GM12878 (cell line): Measurements from ENCODE around the gene FAM78A. TPM values are rescaled to one million over a fixed set of nuclear protein-coding genes. Genes with fewer than 3 reads are reported as not detected.

ENCODE experiments used
- ATAC-seq: fragments of 200-7000 bp; cut with Tn5 transposase; 3 replicates; pipeline ENCODE4 v1.9.1; 2020; ENCODE audit warnings: mild to moderate bottlenecking, moderate library complexity
- BruUV-seq: library from RNA; stranded (reverse); fragments of 400-500 nt; replicated peaks from 2 replicates; lab custom pipeline; 2021; lab: Mats Ljungman, UMichigan
- CTCF ChIA-PET: fragments of 300-600 bp; sonication (Branson Sonifier 250); formaldehyde crosslinking; extraction: SDS; loops from one replicate; lab custom pipeline; 2021; ENCODE audit warnings: inconsistent platforms; lab: Yijun Ruan, JAX
- POLR2A ChIA-PET: fragments of 350-600 bp; formaldehyde crosslinking; extraction: SDS; loops from one replicate; lab custom pipeline; 2021; ENCODE audit warnings: inconsistent platforms; lab: Charles Lee
- RAD21 ChIA-PET: fragments of 300-600 bp; sonication (Branson Sonifier 250); formaldehyde crosslinking; loops from one replicate; lab custom pipeline; 2023; ENCODE audit warnings: antibody characterized with exemption; ENCODE audit not compliant: unreplicated experiment; lab: Charles Lee
- SMC1A ChIA-PET: fragments of 300-600 bp; sonication (Branson Sonifier 250); formaldehyde crosslinking; loops from one replicate; lab custom pipeline; 2023; ENCODE audit not compliant: unreplicated experiment, uncharacterized antibody; lab: Charles Lee
- DNase-seq: peaks from one replicate; pipeline ENCODE4 v3.0.0-alpha.2; 2011; ENCODE audit warnings: low read depth, low spot score
- FAIRE-seq: peaks from 3 replicates; lab custom pipeline; 2011; peaks lifted over from hg19 to GRCh38; lab: Jason Lieb, UNC
- H2AFZ ChIP-seq: 2 replicates; pipeline ENCODE4 v1.6.0; 2011; ENCODE audit warnings: low read depth, low read length, control low read depth; ENCODE audit not compliant: control insufficient read depth
- H3K27ac ChIP-seq: 2 replicates; pipeline ENCODE4 v1.5.1; 2011; ENCODE audit warnings: control low read depth; ENCODE audit not compliant: control insufficient read depth, insufficient read depth
- H3K27me3 ChIP-seq, 2 experiments: replicated peaks in 1 of 2; 2 replicates each; pipeline versions ENCODE4 v1.6.0 to v1.6.1; 2011; ENCODE audit warnings: low read length in 1 of 2; ENCODE audit not compliant: control insufficient read depth in 2 of 2, insufficient read depth in 2 of 2
- H3K36me3 ChIP-seq, 2 experiments: 2 replicates each; pipeline ENCODE4 v1.5.1; 2011; ENCODE audit warnings: low read length in 1 of 2; ENCODE audit not compliant: control insufficient read depth in 2 of 2, insufficient read depth in 2 of 2
- H3K4me1 ChIP-seq: 2 replicates; pipeline ENCODE4 v1.6.1; 2011; ENCODE audit warnings: mild to moderate bottlenecking, low read length, moderate library complexity, mixed read lengths; ENCODE audit not compliant: control insufficient read depth, insufficient read depth
- H3K4me2 ChIP-seq: 2 replicates; pipeline ENCODE4 v1.6.0; 2011; ENCODE audit warnings: control low read depth; ENCODE audit not compliant: control insufficient read depth, insufficient read depth
- H3K4me3 ChIP-seq: fragments of 200-600 bp; sonication (generic); 2 replicates; pipeline ENCODE4 v1.5.1; 2016
- H3K79me2 ChIP-seq: 2 replicates; pipeline ENCODE4 v1.6.0; 2011; ENCODE audit warnings: low read length; ENCODE audit not compliant: control insufficient read depth, insufficient read depth
- H3K9ac ChIP-seq: 2 replicates; pipeline ENCODE4 v1.8.0; 2011; ENCODE audit warnings: low read length, control low read depth, mixed read lengths; ENCODE audit not compliant: control insufficient read depth, insufficient read depth
- H3K9me3 ChIP-seq: replicated peaks from 3 replicates; pipeline ENCODE4 v1.5.1; 2011; ENCODE audit warnings: mild to moderate bottlenecking, low read length; ENCODE audit not compliant: control insufficient read depth, insufficient read depth
- H4K20me1 ChIP-seq: 2 replicates; pipeline ENCODE4 v1.6.0; 2011; ENCODE audit not compliant: control insufficient read depth, insufficient read depth
- BACH1 ChIP-seq: fragments of 450-650 bp; IDR thresholded peaks from 2 replicates; pipeline ENCODE4 v1.6.1; 2017; ENCODE audit warnings: mild to moderate bottlenecking, borderline replicate concordance
- BCL11A ChIP-seq: IDR thresholded peaks from 2 replicates; pipeline ENCODE4 v1.6.1; 2011; ENCODE audit warnings: low read depth, low read length
- BHLHE40 ChIP-seq, 2 experiments: fragments of 450-650 bp in 1 of 2; IDR thresholded peaks; 2 replicates each; pipeline ENCODE4 v1.6.1; 2011 to 2017; ENCODE audit warnings: low read depth in 2 of 2, borderline replicate concordance in 1 of 2, improper control_type of control experiment in 1 of 2, low read length in 1 of 2, mild to moderate bottlenecking in 1 of 2
- BRCA1 ChIP-seq: IDR thresholded peaks from 2 replicates; pipeline ENCODE4 v1.6.1; 2011; ENCODE audit warnings: low read depth, low read length, improper control_type of control experiment
- CBFB ChIP-seq: IDR thresholded peaks from 2 replicates; pipeline ENCODE4 v1.6.1; 2016; ENCODE audit warnings: antibody characterized with exemption, low read depth
- CHD4 ChIP-seq: fragments of 200-600 bp; sonication (generic); IDR thresholded peaks from 2 replicates; pipeline ENCODE4 v1.6.1; 2016; ENCODE audit warnings: mild to moderate bottlenecking
- EED ChIP-seq: sonication (generic); IDR thresholded peaks from 2 replicates; pipeline ENCODE4 v1.6.1; 2016; ENCODE audit warnings: antibody characterized with exemption, low read depth
- HCFC1 ChIP-seq: fragments of 150-350 bp; IDR thresholded peaks from 2 replicates; pipeline ENCODE4 v1.6.1; 2014; ENCODE audit warnings: low read length
- IKZF1 ChIP-seq: fragments of 450-650 bp; conservative IDR thresholded peaks from 2 replicates; pipeline ENCODE4 v1.6.1; 2017; ENCODE audit warnings: antibody characterized with exemption, mild to moderate bottlenecking
- IRF5 ChIP-seq: fragments of 450-650 bp; IDR thresholded peaks from 2 replicates; pipeline ENCODE4 v1.6.1; 2017; ENCODE audit warnings: borderline replicate concordance
- KDM1A ChIP-seq: fragments of 200-600 bp; sonication (generic); IDR thresholded peaks from 2 replicates; pipeline ENCODE4 v1.6.1; 2016; ENCODE audit warnings: borderline replicate concordance
- MLLT1 ChIP-seq: fragments of 450-650 bp; IDR thresholded peaks from 2 replicates; pipeline ENCODE4 v1.6.1; 2016; ENCODE audit warnings: mild to moderate bottlenecking
- NFYB ChIP-seq: IDR thresholded peaks from 2 replicates; pipeline ENCODE4 v1.6.1; 2011; ENCODE audit warnings: low read depth, mild to moderate bottlenecking, low read length, improper control_type of control experiment, moderate library complexity; ENCODE audit not compliant: insufficient read depth
- RAD21 ChIP-seq: IDR thresholded peaks from 2 replicates; pipeline ENCODE4 v1.6.1; 2011; ENCODE audit warnings: mild to moderate bottlenecking, low read depth, low read length, moderate library complexity; ENCODE audit not compliant: insufficient read depth
- REST ChIP-seq: IDR thresholded peaks from 2 replicates; pipeline ENCODE4 v1.6.1; 2012; ENCODE audit warnings: mild to moderate bottlenecking, low read depth, low read length
- SIX5 ChIP-seq: IDR thresholded peaks from 2 replicates; pipeline ENCODE4 v1.6.1; 2011; ENCODE audit warnings: mild to moderate bottlenecking, low read depth, low read length, moderate library complexity; ENCODE audit not compliant: severe bottlenecking
- SMAD5 ChIP-seq: IDR thresholded peaks from 2 replicates; pipeline ENCODE4 v1.6.1; 2016; ENCODE audit warnings: antibody characterized with exemption, low read depth
- SREBF2 ChIP-seq: IDR thresholded peaks from 2 replicates; pipeline ENCODE4 v1.6.1; 2012; ENCODE audit warnings: mild to moderate bottlenecking, low read length
- ZNF24 ChIP-seq: fragments of 450-650 bp; IDR thresholded peaks from 2 replicates; pipeline ENCODE4 v1.6.1; 2017; ENCODE audit warnings: antibody characterized with exemption, mild to moderate bottlenecking
- WGBS: methylation state at CpG from one replicate; pipeline ENCODE4 v1.1.6; 2016; ENCODE audit warnings: low lambda C conversion rate; ENCODE audit not compliant: insufficient replicate concordance, insufficient coverage; ENCODE audit errors: missing lambda C conversion rate; 5-methylcytosine and 5-hydroxymethylcytosine counted together
- in situ Hi-C: fragments of 300-500 bp; cut with MboI; formaldehyde crosslinking; loops from 9 replicates; pipeline ENCODE4 v1.14.3; 2018; ENCODE audit warnings: mixed read lengths
- intact Hi-C: fragments of 100-400 bp; cut with micrococcal nuclease; formaldehyde crosslinking; loops from one replicate; pipeline ENCODE4 v1.14.2; 2022; ENCODE audit not compliant: unreplicated experiment
- polyA plus RNA-seq, 11 experiments: library from polyadenylated mRNA; depleted of rRNA in 4 of 11; unstranded in 6 of 11; stranded (reverse) in 5 of 11; fragments of >200 nt; fragmentation: Nextera tagmentation in 4 of 11; fragmentation: Illumina TruSeq in 1 of 11; extraction: Ambion mirVana in 4 of 11; extraction: Trizol in 1 of 11; gene quantifications; 1 replicate in 1 of 11; 2 replicates in 10 of 11; pipeline versions ENCODE4 v1.2.1 to v1.2.3, GENCODE V29; 2011 to 2016; ENCODE audit warnings: inconsistent platforms in 2 of 11, missing spikeins in 2 of 11, low read depth in 1 of 11
- total RNA-seq, 4 experiments: library from RNA; depleted of rRNA in 3 of 4; stranded (reverse); fragments of >200 nt in 3 of 4; fragmentation: Illumina TruSeq in 1 of 4; extraction: Trizol in 1 of 4; gene quantifications; 2 replicates each; pipeline versions ENCODE4 v1.2.1 to v1.2.3, GENCODE V29; 2013 to 2021

The FAM78A gene
- total and polyA plus RNA-seq, 10 of the 15 experiments (the other 5 are each of a cell fraction or from before 2014, with no cell fraction given) = 0.18 to 32.5 (median 12.2) TPM

DNA sequence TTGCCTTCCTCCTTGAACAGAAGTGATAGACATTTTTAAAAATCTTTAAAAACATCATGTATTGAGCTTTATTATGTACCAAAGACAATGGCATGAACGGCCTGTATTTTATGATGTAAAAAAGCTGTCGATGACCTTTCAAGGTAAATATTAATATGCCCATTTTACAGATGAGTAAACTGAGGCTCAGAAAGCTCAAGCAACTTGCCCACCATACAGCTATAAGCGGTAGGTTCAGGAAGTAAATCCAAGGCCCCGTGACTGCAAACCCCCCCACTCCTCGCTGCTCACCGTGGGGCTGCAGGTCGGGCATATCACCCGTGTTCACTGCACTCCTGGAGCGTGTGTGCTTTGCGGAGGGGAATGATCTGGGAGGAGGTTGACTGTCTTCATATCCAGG, 16.6 kb upstream of the FAM78A start:
- POLR2A ChIA-PET = no interaction called here
- in situ Hi-C loops = no loop called here
- Histone ChIP-seq H3K4me2 (no peak overlapping the region), H2AFZ (no peak overlapping the region), H3K9me3 (no peaks in the 10 kb centered on the region)
- TF ChIP-seq BHLHE40 (IDR thresholded peaks at IDR 0.05; ENCODE audit: borderline replicate concordance in 1 of 2, low read depth in 2 of 2, low read length in 1 of 2) (no peak), BACH1 (no peak), NFYB (no peak), HCFC1 (no peak), SIX5 (no peak), KDM1A (no peak), REST (no peak), BCL11A (no peak), IKZF1 (no peak), EED (no peak), SREBF2 (no peak), ZNF24 (no peak), CHD4 (no peak), SMAD5 (no peak), BRCA1 (no peak), MLLT1 (no peak), IRF5 (no peak), CBFB (no peak), RAD21 (no peak)
- TF ChIP-seq, all 136 proteins: peak for 0
- Histone ChIP-seq H3K27me3 (no peaks in the 10 kb centered on the region), H3K4me3 (no peak overlapping the region), H4K20me1 (no peaks in the 10 kb centered on the region; the same call in 1 of the 2 replicates), H3K36me3 (no peaks in the 10 kb centered on the region), H3K9ac (no peak overlapping the region), H3K4me1 (no peaks in the 10 kb centered on the region), H3K79me2 (no peaks in the 10 kb centered on the region), H3K27ac (no peak overlapping the region)
- 68% methylated on average over 10 of the region's 10 CpGs for WGBS
- ATAC-seq = no peak
- ChIA-PET SMC1A (interaction anchor here (0.7 to 1.4 kb wide), 4 partner anchors 11 to 113 kb away, joined by 3 to 4 read pairs (median 3); no protein-coding TSS in a partner anchor), CTCF (interaction anchor here (1.2 to 1.9 kb wide), 2 partner anchors 115 to 246 kb away, joined by 4 read pairs; no protein-coding TSS in a partner anchor), RAD21 (interaction anchor here (1.3 kb wide), 1 partner anchor 44 kb away, joined by 3 read pairs; no protein-coding TSS in a partner anchor)
- intact Hi-C loops = no loop called here
- no peak for FAIRE-seq
- DNase-seq = no peak
- no TSS peak for BruUV-seq
